Kidney (tissue), 11 donors: ENCODE data around the gene FAM72B. TPM values are rescaled to one million over a fixed set of nuclear protein-coding genes. Genes with fewer than 3 reads are reported as not detected.
A peak's percentile ranks its signal among the peaks of the same experiment; 100 is the strongest.
"Not testable (repeated sequence)": the region's sequence is repeated elsewhere in the genome, so short reads cannot be mapped to it uniquely, and the experiment has no call there.

Source experiments
- DNase-seq, 5 donors: peaks; one replicate each; pipeline ENCODE4 v3.0.0-alpha.2; 2013 to 2020
- FAIRE-seq: peaks from 2 replicates; lab custom pipeline; 2012; peaks lifted over from hg19 to GRCh38; lab: Jason Lieb, UNC
- H3K27ac ChIP-seq, 2 donors: one replicate each; pipeline ENCODE4 v1.7.0; 2013; ENCODE audit warnings: low read depth in 2 of 2, low read length in 2 of 2, inconsistent platforms in 1 of 2
- H3K27me3 ChIP-seq: one replicate; pipeline ENCODE4 v1.7.1; 2013; ENCODE audit warnings: low read length, inconsistent platforms; ENCODE audit not compliant: control insufficient read depth, insufficient read depth
- H3K36me3 ChIP-seq, 3 donors: one replicate each; pipeline versions ENCODE4 v1.7.0 to v1.7.1; 2013; ENCODE audit warnings: low read length in 3 of 3, control low read depth in 1 of 3, inconsistent platforms in 1 of 3; ENCODE audit not compliant: insufficient read depth in 3 of 3, control insufficient read depth in 2 of 3
- H3K4me1 ChIP-seq, 3 donors: one replicate each; pipeline versions ENCODE4 v1.7.0 to v1.7.1; 2013; ENCODE audit warnings: low read length in 3 of 3, inconsistent platforms in 1 of 3, low read depth in 1 of 3; ENCODE audit not compliant: control insufficient read depth in 2 of 3, insufficient read depth in 2 of 3
- H3K4me3 ChIP-seq, 3 donors: one replicate each; pipeline versions ENCODE4 v1.7.0 to v1.8.1; 2013; ENCODE audit warnings: low read length in 3 of 3, control low read depth in 1 of 3, inconsistent platforms in 1 of 3
- H3K9ac ChIP-seq, 3 donors: one replicate each; pipeline versions ENCODE4 v1.7.0 to v1.7.1; 2013; ENCODE audit warnings: low read length in 3 of 3, control low read depth in 1 of 3, inconsistent platforms in 1 of 3
- H3K9me3 ChIP-seq, 3 donors: one replicate each; pipeline versions ENCODE4 v1.7.0 to v1.7.1; 2013; ENCODE audit warnings: low read length in 3 of 3, control low read depth in 1 of 3, inconsistent platforms in 1 of 3; ENCODE audit not compliant: control insufficient read depth in 2 of 3, insufficient read depth in 1 of 3
- intact Hi-C: fragments of 100-400 bp; cut with DNase I; formaldehyde crosslinking; loops from one replicate; pipeline ENCODE4 v1.11.1; 2022
- polyA plus RNA-seq: library from polyadenylated mRNA; stranded (reverse); fragments of 350-450 nt; fragmentation: Illumina TruSeq; extraction: RNeasy Lipid Tissue Mini Kit (QIAGEN cat#74804); gene quantifications from one replicate; pipeline ENCODE4 v1.2.3, GENCODE V29; 2014; ENCODE audit warnings: low read depth, low replicate concordance; ENCODE audit not compliant: insufficient read depth
- total RNA-seq: library from RNA; stranded (reverse); fragmentation: NEBNext Ultra II Directional; extraction: Animal tissue kit (Norgen Biotek cat#: 25700); gene quantifications from one replicate; pipeline ENCODE4 v1.2.1, GENCODE V29; 2021
- donor health status: control.
- donor health status: control.
- donor health status: DM: yes; HTN: yes; CAD: no.
- donor health status: Normal renal cell carcinoma (clear cell type).

Gene FAM72B
- total and polyA plus RNA-seq, 2 donors from 2014 or later = 0.54 to 0.56 TPM

DNA sequence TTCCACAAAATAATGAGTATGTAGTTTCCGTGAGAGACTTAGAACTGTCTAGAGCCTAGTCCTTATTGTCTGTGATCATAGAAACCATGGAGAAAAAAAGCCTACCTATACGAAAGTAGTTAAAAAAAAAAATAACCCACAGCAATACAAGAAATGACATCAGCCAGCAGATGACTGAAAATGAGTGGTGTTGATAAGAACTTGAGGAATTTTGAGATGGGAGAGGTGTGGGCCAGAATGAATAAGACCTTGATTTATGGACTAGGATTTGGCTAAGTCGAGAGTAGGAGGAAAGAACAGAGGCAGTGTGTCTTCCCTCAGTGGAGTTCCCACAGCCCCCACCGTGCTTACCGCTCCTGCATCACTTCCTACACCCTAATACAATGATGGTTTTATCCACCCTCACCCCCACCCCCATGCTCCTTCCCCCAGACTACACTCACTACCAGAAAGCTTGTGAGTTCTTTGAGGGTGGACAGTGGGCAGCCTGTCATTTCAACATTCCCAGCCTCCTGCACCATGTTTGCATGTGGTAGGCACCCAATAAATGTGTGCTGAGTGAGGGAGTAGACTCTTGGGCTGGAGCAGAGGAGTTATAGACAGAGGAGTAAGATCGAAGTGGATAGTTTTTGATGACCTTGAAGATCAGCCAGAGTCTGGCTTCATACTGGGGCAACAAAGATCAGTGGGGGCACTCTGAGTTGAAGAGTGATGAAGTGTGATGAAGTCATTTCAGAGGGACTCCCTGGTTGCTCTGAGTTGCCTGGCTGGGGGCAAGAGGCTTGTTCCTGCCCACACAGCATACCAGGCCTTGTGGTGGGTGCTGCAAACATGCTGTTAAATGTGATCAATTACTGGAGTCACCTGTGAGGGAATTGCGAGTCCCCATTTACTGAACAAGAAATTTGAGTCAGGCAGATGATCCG, 21.9 kb upstream of the FAM72B start:
- FAIRE-seq, H3K9me3 ChIP-seq, H3K9ac ChIP-seq, intact Hi-C loops, H3K27ac ChIP-seq, H3K4me3 ChIP-seq, H3K36me3 ChIP-seq, H3K27me3 ChIP-seq, H3K4me1 ChIP-seq: not testable (repeated sequence)
- peak in 1 of 5 donors; percentile 5 for DNase-seq

- FAIRE-seq, H3K36me3 ChIP-seq, intact Hi-C loops: not testable (repeated sequence)
Observed at GRCh38 chr1:121202986-121203385, 18.8 kb upstream of the FAM72B start.

GRCh38 chr1:121200985-121201981, 17.1 kb upstream of the FAM72B start:
- H3K9me3 ChIP-seq, H3K27me3 ChIP-seq, H3K27ac ChIP-seq, H3K36me3 ChIP-seq, FAIRE-seq, H3K4me1 ChIP-seq, H3K4me3 ChIP-seq, intact Hi-C loops, H3K9ac ChIP-seq: not testable (repeated sequence)
- DNase-seq = peak in 2 of 5 donors; percentile 22 to 38

More at GRCh38 chr1:121202986-121203385, 18.8 kb upstream of the FAM72B start:
- not testable (repeated sequence) for H3K4me1 ChIP-seq, H3K4me3 ChIP-seq, H3K27ac ChIP-seq, H3K9ac ChIP-seq, DNase-seq, H3K9me3 ChIP-seq, H3K27me3 ChIP-seq

DNA sequence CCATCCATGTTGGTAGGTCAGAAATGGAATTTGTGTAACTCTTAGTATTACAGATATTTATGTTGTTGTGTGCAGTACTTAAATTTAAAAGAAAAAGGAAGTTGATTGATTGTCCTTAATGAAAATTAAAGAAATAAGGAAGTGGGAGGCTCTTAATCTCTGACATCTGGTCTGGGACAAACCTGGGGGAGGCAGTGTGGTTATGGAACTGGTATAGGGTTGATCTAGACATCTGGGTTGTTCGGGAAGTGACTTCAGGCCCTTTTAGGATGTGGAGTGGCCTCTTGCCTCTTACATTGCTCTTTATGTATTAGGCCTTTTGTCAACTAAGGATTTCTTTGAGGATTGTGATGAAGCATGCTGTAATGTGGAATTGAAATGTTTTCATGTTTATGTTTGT, 16.1 kb upstream of the FAM72B start:
- H3K9me3 ChIP-seq, H3K4me1 ChIP-seq, FAIRE-seq, H3K27me3 ChIP-seq, H3K9ac ChIP-seq, H3K36me3 ChIP-seq, intact Hi-C loops, H3K4me3 ChIP-seq, DNase-seq, H3K27ac ChIP-seq: not testable (repeated sequence)

GRCh38 chr1:121199763-121200162, 15.6 kb upstream of the FAM72B start:
- H3K27me3 ChIP-seq, H3K4me1 ChIP-seq, H3K4me3 ChIP-seq, intact Hi-C loops, FAIRE-seq, H3K36me3 ChIP-seq, H3K9ac ChIP-seq, H3K27ac ChIP-seq, DNase-seq, H3K9me3 ChIP-seq: not testable (repeated sequence)

DNA sequence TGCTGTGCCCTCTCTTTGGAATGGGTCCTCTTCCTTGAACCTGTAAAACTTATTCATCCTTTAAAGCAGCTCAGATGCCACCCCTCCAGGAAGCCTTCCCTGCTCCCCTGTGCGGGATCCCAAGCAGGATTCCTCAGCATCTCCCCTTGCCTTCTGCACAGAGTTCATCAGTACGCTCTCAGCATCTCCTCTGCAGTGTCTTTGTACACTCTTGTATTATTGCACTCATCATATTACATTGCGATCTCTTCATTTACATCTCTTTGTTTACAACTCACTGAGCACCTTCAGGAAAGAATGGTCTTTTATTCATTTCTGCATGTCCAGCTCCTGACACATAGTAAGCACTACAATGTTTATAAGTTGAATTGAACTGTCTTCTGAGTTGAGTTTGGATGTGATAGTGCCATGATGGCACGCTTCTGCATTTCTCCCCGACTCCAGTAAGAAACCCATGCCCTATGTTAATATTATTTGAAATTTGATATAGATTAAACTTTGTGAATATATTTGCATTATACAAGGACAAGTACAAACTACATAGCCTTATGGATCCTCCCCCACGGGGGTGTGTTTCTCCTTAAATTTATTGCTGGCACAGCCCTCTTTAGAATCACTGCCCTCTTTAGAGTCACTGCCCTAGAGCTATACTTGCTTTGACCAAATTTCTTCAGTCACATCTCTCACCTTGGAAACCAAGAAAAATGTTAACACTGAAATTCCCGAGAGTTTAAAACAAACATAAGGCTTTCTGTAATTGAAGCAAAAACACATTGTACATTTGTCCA, 13.1 kb upstream of the FAM72B start:
- H3K9me3 ChIP-seq, intact Hi-C loops, H3K27ac ChIP-seq, FAIRE-seq, H3K4me3 ChIP-seq, H3K36me3 ChIP-seq, H3K27me3 ChIP-seq, H3K9ac ChIP-seq, H3K4me1 ChIP-seq, DNase-seq: not testable (repeated sequence)

- DNase-seq, H3K9ac ChIP-seq, H3K27ac ChIP-seq, H3K36me3 ChIP-seq, H3K4me3 ChIP-seq, H3K27me3 ChIP-seq, H3K9me3 ChIP-seq, H3K4me1 ChIP-seq, FAIRE-seq, intact Hi-C loops: not testable (repeated sequence)
Observed at GRCh38 chr1:121192512-121192911, 8.4 kb upstream of the FAM72B start.
